T-helper 1 cell treated with Interleukin-12 subunit alpha and Interleukin-12 subunit beta and Interleukin-4 antibody, amounts not matched to agents 30 μg/mL and 1 μg/mL, for 36 hours (primary cell): ENCODE measurements around the gene KRTAP4-6.
"Not testable (repeated sequence)": the region's sequence is repeated elsewhere in the genome, so short reads cannot be mapped to it uniquely, and the experiment has no call there.

Experiments
- H3K27ac Mint-ChIP-seq: one replicate; pipeline ENCODE4 v1.8.0; 2021; ENCODE audit warnings: mild to moderate bottlenecking, mixed read lengths
- H3K27me3 Mint-ChIP-seq: one replicate; pipeline ENCODE4 v1.8.0; 2021; ENCODE audit warnings: low read depth, mixed read lengths
- H3K36me3 Mint-ChIP-seq: one replicate; pipeline ENCODE4 v1.8.0; 2021; ENCODE audit warnings: low read depth, mixed read lengths
- H3K4me1 Mint-ChIP-seq: one replicate; pipeline ENCODE4 v1.8.0; 2021; ENCODE audit warnings: low read depth, mixed read lengths
- H3K4me3 Mint-ChIP-seq: one replicate; pipeline ENCODE4 v1.8.0; 2021; ENCODE audit warnings: mild to moderate bottlenecking, moderate library complexity, mixed read lengths
- H3K9me3 Mint-ChIP-seq: one replicate; pipeline ENCODE4 v1.8.0; 2021; ENCODE audit warnings: mixed read lengths

Gene KRTAP4-6

GRCh38 chr17:41140360-41141131 lies at the start of gene KRTAP4-6:
KRTAP4-6 (minus strand) TSS chr17:41140544; CDS start chr17:41140487, 57 bp downstream.
- Mint-ChIP-seq H3K9me3 (peaks cover 31% of the 10 kb centered on the region), H3K36me3 (peaks cover 2% of the 10 kb centered on the region), H3K4me3 (no peak within 1 kb of the TSS), H3K27ac (no peak within 1 kb of the TSS), H3K4me1 (no peaks in the 10 kb centered on the region), H3K27me3 (peaks cover 4% of the 10 kb centered on the region)

GRCh38 chr17:41189837-41190318 lies 49.5 kb upstream of the KRTAP4-6 start, which contains the start of gene KRTAP9-1:
KRTAP9-1 (plus strand) TSS chr17:41189887; CDS start chr17:41189887, 0 bp downstream.
- not testable (repeated sequence) for H3K36me3 Mint-ChIP-seq, H3K4me1 Mint-ChIP-seq, H3K27me3 Mint-ChIP-seq, H3K9me3 Mint-ChIP-seq, H3K27ac Mint-ChIP-seq, H3K4me3 Mint-ChIP-seq

- Mint-ChIP-seq H3K9me3 (no peaks in the 10 kb centered on the region), H3K4me3 (no peak overlapping the region), H3K27ac (no peak overlapping the region), H3K4me1 (no peaks in the 10 kb centered on the region), H3K27me3 (no peaks in the 10 kb centered on the region), H3K36me3 (no peaks in the 10 kb centered on the region)
These were observed 46.5 kb upstream of the KRTAP4-6 start for GRCh38 chr17:41186872-41187271.

- no peaks in the 10 kb centered on the region for H3K27me3 Mint-ChIP-seq
These were observed 44.7 kb upstream of the KRTAP4-6 start for GRCh38 chr17:41185001-41185400.

GRCh38 chr17:41184480-41184961 lies 44.2 kb upstream of the KRTAP4-6 start, which contains the start of gene KRTAP4-1:
KRTAP4-1 (minus strand) TSS chr17:41184911; CDS start chr17:41184854, 57 bp downstream.
- no peaks in the 10 kb centered on the region for H3K27me3 Mint-ChIP-seq
- H3K36me3 Mint-ChIP-seq = no peaks in the 10 kb centered on the region
- H3K4me1 Mint-ChIP-seq = no peaks in the 10 kb centered on the region
- H3K9me3 Mint-ChIP-seq = no peaks in the 10 kb centered on the region
- no peak within 1 kb of the TSS for H3K27ac Mint-ChIP-seq
- H3K4me3 Mint-ChIP-seq = no peak within 1 kb of the TSS

More at GRCh38 chr17:41185001-41185400, 44.7 kb upstream of the KRTAP4-6 start:
- Mint-ChIP-seq H3K27ac (no peak overlapping the region), H3K9me3 (no peaks in the 10 kb centered on the region), H3K4me1 (no peaks in the 10 kb centered on the region), H3K4me3 (no peak overlapping the region), H3K36me3 (no peaks in the 10 kb centered on the region)

- Mint-ChIP-seq H3K9me3 (no peaks in the 10 kb centered on the region), H3K4me3 (no peak overlapping the region), H3K27ac (no peak overlapping the region), H3K27me3 (no peaks in the 10 kb centered on the region), H3K4me1 (no peaks in the 10 kb centered on the region), H3K36me3 (no peaks in the 10 kb centered on the region)
These were observed 38.7 kb upstream of the KRTAP4-6 start for GRCh38 chr17:41178843-41179616.

- no peaks in the 10 kb centered on the region for H3K36me3 Mint-ChIP-seq
- no peaks in the 10 kb centered on the region for H3K4me1 Mint-ChIP-seq
- peaks cover 3% of the 10 kb centered on the region for H3K27me3 Mint-ChIP-seq
- H3K9me3 Mint-ChIP-seq = no peaks in the 10 kb centered on the region
- no peak overlapping the region for H3K27ac Mint-ChIP-seq
- H3K4me3 Mint-ChIP-seq = no peak overlapping the region
These were observed 38.0 kb upstream of the KRTAP4-6 start for GRCh38 chr17:41178341-41178740.

GRCh38 chr17:41177727-41178271 lies 37.5 kb upstream of the KRTAP4-6 start, which contains the start of gene KRTAP4-2:
KRTAP4-2 (minus strand) TSS chr17:41178221; CDS start chr17:41178164, 57 bp downstream.
- no peaks in the 10 kb centered on the region for H3K9me3 Mint-ChIP-seq
- H3K27me3 Mint-ChIP-seq = peaks cover 6% of the 10 kb centered on the region
- no peaks in the 10 kb centered on the region for H3K4me1 Mint-ChIP-seq
- H3K4me3 Mint-ChIP-seq = no peak within 1 kb of the TSS
- no peak within 1 kb of the TSS for H3K27ac Mint-ChIP-seq
- no peaks in the 10 kb centered on the region for H3K36me3 Mint-ChIP-seq

- H3K27ac Mint-ChIP-seq = no peak overlapping the region
These were observed 36.5 kb upstream of the KRTAP4-6 start for GRCh38 chr17:41176744-41177387.

GRCh38 chr17:41171886-41172285 lies 31.5 kb upstream of the KRTAP4-6 start:
- H3K4me1 Mint-ChIP-seq = no peaks in the 10 kb centered on the region
- no peaks in the 10 kb centered on the region for H3K9me3 Mint-ChIP-seq
- no peak overlapping the region for H3K27ac Mint-ChIP-seq
- H3K4me3 Mint-ChIP-seq = no peak overlapping the region
- H3K27me3 Mint-ChIP-seq = peaks cover 17% of the 10 kb centered on the region
- no peaks in the 10 kb centered on the region for H3K36me3 Mint-ChIP-seq

More at GRCh38 chr17:41176744-41177387, 36.5 kb upstream of the KRTAP4-6 start:
- no peaks in the 10 kb centered on the region for H3K4me1 Mint-ChIP-seq
- H3K9me3 Mint-ChIP-seq = no peaks in the 10 kb centered on the region
- peaks cover 14% of the 10 kb centered on the region for H3K27me3 Mint-ChIP-seq
- H3K36me3 Mint-ChIP-seq = no peaks in the 10 kb centered on the region
- H3K4me3 Mint-ChIP-seq = no peak overlapping the region

GRCh38 chr17:41168121-41168520 lies 27.8 kb upstream of the KRTAP4-6 start, which contains the start of gene KRTAP4-3:
KRTAP4-3 (minus strand) TSS chr17:41168221; CDS start chr17:41168172, 49 bp downstream.
- Mint-ChIP-seq H3K4me1 (no peaks in the 10 kb centered on the region), H3K27ac (no peak within 1 kb of the TSS), H3K27me3 (peaks cover 12% of the 10 kb centered on the region), H3K9me3 (no peaks in the 10 kb centered on the region), H3K4me3 (no peak within 1 kb of the TSS), H3K36me3 (no peaks in the 10 kb centered on the region)

- Mint-ChIP-seq H3K4me1 (no peaks in the 10 kb centered on the region), H3K4me3 (no peak overlapping the region), H3K27ac (no peak overlapping the region), H3K27me3 (peaks cover 9% of the 10 kb centered on the region), H3K9me3 (no peaks in the 10 kb centered on the region), H3K36me3 (no peaks in the 10 kb centered on the region)
These were observed 27.2 kb upstream of the KRTAP4-6 start for GRCh38 chr17:41167561-41167960.

- Mint-ChIP-seq H3K4me1 (no peaks in the 10 kb centered on the region), H3K27me3 (no peaks in the 10 kb centered on the region), H3K27ac (no peak overlapping the region), H3K4me3 (no peak overlapping the region), H3K9me3 (no peaks in the 10 kb centered on the region), H3K36me3 (no peaks in the 10 kb centered on the region)
These were observed 23.5 kb upstream of the KRTAP4-6 start for GRCh38 chr17:41163828-41164227.

- Mint-ChIP-seq H3K4me1 (no peaks in the 10 kb centered on the region), H3K27me3 (peaks cover 10% of the 10 kb centered on the region), H3K9me3 (no peaks in the 10 kb centered on the region), H3K36me3 (no peaks in the 10 kb centered on the region), H3K4me3 (no peak within 1 kb of the TSS), H3K27ac (no peak within 1 kb of the TSS)
These were observed 20.3 kb upstream of the KRTAP4-6 start, which contains the start of gene KRTAP4-4 for GRCh38 chr17:41160648-41161047. KRTAP4-4 (minus strand) TSS chr17:41160748; CDS start chr17:41160691, 57 bp downstream.
